WTC11 (cell line): ENCODE data around the gene NCOA6. TPM values are rescaled to one million over a fixed set of nuclear protein-coding genes. Genes with fewer than 3 reads are reported as not detected.

Source experiments
- ATAC-seq: fragments of 200-7000 bp; cut with Tn5 transposase; 2 replicates; pipeline ENCODE4 v1.10.0; 2021; ENCODE audit warnings: mild to moderate bottlenecking, moderate library complexity
- Bru-seq: library from RNA; stranded (reverse); fragments of 400-500 nt; gene quantifications from one replicate; lab custom pipeline; 2021; lab: Mats Ljungman, UMichigan
- CTCF ChIA-PET: fragments of 300-600 bp; sonication (Branson Sonifier 250); formaldehyde crosslinking; loops from one replicate; lab custom pipeline; 2021; ENCODE audit warnings: antibody characterized with exemption; lab: Charles Lee
- POLR2A ChIA-PET: fragments of 350-600 bp; sonication (Branson Sonifier 250); formaldehyde crosslinking; loops from one replicate; lab custom pipeline; 2021; ENCODE audit warnings: antibody characterized with exemption; lab: Charles Lee
- DNase-seq: peaks from one replicate; pipeline ENCODE4 v3.0.0; 2021; ENCODE audit warnings: low spot score
- H3K27ac Mint-ChIP-seq: 2 replicates; pipeline ENCODE4 v1.8.0; 2021; ENCODE audit warnings: mixed read lengths
- H3K27me3 Mint-ChIP-seq: 2 replicates; pipeline ENCODE4 v1.8.0; 2021; ENCODE audit warnings: low read depth, mild to moderate bottlenecking, moderate library complexity, mixed read lengths
- H3K36me3 Mint-ChIP-seq: 2 replicates; pipeline ENCODE4 v1.8.0; 2021; ENCODE audit warnings: mixed read lengths
- H3K4me1 Mint-ChIP-seq: 2 replicates; pipeline ENCODE4 v1.8.0; 2022; ENCODE audit warnings: mixed read lengths
- H3K4me3 Mint-ChIP-seq: 2 replicates; pipeline ENCODE4 v1.8.0; 2021; ENCODE audit warnings: mild to moderate bottlenecking, moderate library complexity, mixed read lengths
- H3K9me3 Mint-ChIP-seq: 2 replicates; pipeline ENCODE4 v1.8.0; 2021; ENCODE audit warnings: mixed read lengths
- ATF1 ChIP-seq: sonication (generic); formaldehyde crosslinking; IDR thresholded peaks from 2 replicates; pipeline ENCODE4 v1.8.1; 2023; ENCODE audit warnings: mild to moderate bottlenecking, moderate library complexity, missing genetic modification reagents
- CREB1 ChIP-seq: sonication (generic); formaldehyde crosslinking; IDR thresholded peaks from 2 replicates; pipeline ENCODE4 v1.8.0; 2023; ENCODE audit warnings: mild to moderate bottlenecking, missing genetic modification reagents
- CTCF ChIP-seq: fragments of 200-600 bp; IDR thresholded peaks from 2 replicates; pipeline ENCODE4 v1.8.0; 2022; ENCODE audit warnings: antibody characterized with exemption
- E2F5 ChIP-seq: sonication (generic); formaldehyde crosslinking; IDR thresholded peaks from 2 replicates; pipeline ENCODE4 v1.8.1; 2022; ENCODE audit warnings: mild to moderate bottlenecking, moderate library complexity, missing genetic modification reagents
- EMX1 ChIP-seq: fragments of 250-450 bp; sonication (Bioruptor Pico); IDR thresholded peaks from 2 replicates; pipeline ENCODE4 v1.8.0; 2021; ENCODE audit warnings: mild to moderate bottlenecking
- FOXK1 ChIP-seq: sonication (generic); formaldehyde crosslinking; IDR thresholded peaks from 2 replicates; pipeline ENCODE4 v1.8.0; 2022; ENCODE audit warnings: mild to moderate bottlenecking, moderate library complexity, missing genetic modification reagents
- FOXP1 ChIP-seq: sonication (generic); formaldehyde crosslinking; IDR thresholded peaks from 2 replicates; pipeline ENCODE4 v1.8.0; 2022; ENCODE audit warnings: missing genetic modification reagents, mild to moderate bottlenecking, moderate library complexity, borderline replicate concordance
- GABPB1 ChIP-seq: sonication (generic); formaldehyde crosslinking; IDR thresholded peaks from 2 replicates; pipeline ENCODE4 v1.8.1; 2023; ENCODE audit warnings: mild to moderate bottlenecking, missing genetic modification reagents
- GTF2I ChIP-seq: fragments of 250-450 bp; sonication (Bioruptor Pico); conservative IDR thresholded peaks from 2 replicates; pipeline ENCODE4 v1.4.0; 2021; ENCODE audit warnings: mild to moderate bottlenecking
- JUN ChIP-seq: sonication (generic); formaldehyde crosslinking; IDR thresholded peaks from 2 replicates; pipeline ENCODE4 v1.8.0; 2023; ENCODE audit warnings: mild to moderate bottlenecking, missing genetic modification reagents
- MXD4 ChIP-seq: fragments of 250-450 bp; sonication (Bioruptor Pico); IDR thresholded peaks from 2 replicates; pipeline ENCODE4 v1.8.0; 2021; ENCODE audit warnings: mild to moderate bottlenecking, moderate library complexity, borderline replicate concordance
- NFATC4 ChIP-seq: fragments of 250-450 bp; sonication (Bioruptor Pico); IDR thresholded peaks from 2 replicates; pipeline ENCODE4 v1.9.0; 2021; ENCODE audit warnings: mild to moderate bottlenecking
- NR1H2 ChIP-seq: sonication (generic); formaldehyde crosslinking; IDR thresholded peaks from 2 replicates; pipeline ENCODE4 v1.9.0; 2021; ENCODE audit warnings: mild to moderate bottlenecking, moderate library complexity, missing genetic modification reagents
- USF1 ChIP-seq: sonication (generic); formaldehyde crosslinking; IDR thresholded peaks from 2 replicates; pipeline ENCODE4 v1.8.0; 2022; ENCODE audit warnings: mild to moderate bottlenecking, missing genetic modification reagents
- USF2 ChIP-seq: sonication (generic); formaldehyde crosslinking; IDR thresholded peaks from 2 replicates; pipeline ENCODE4 v1.8.1; 2023; ENCODE audit warnings: mild to moderate bottlenecking, missing genetic modification reagents, moderate library complexity
- ZMAT4 ChIP-seq: fragments of 250-450 bp; sonication (Bioruptor Pico); IDR thresholded peaks from 2 replicates; pipeline ENCODE4 v1.9.0; 2021; ENCODE audit warnings: mild to moderate bottlenecking
- ZNF425 ChIP-seq: fragments of 250-450 bp; sonication (Bioruptor Pico); conservative IDR thresholded peaks from 2 replicates; pipeline ENCODE4 v1.9.0; 2021; ENCODE audit warnings: mild to moderate bottlenecking
- long read RNA-seq, 3 experiments: library from RNA in 1 of 3; library from capped mRNA in 1 of 3; library from polyadenylated mRNA in 1 of 3; unstranded in 2 of 3; stranded (forward) in 1 of 3; transcript quantifications; one replicate each; pipeline ENCODE4 v2.0.0, GENCODE V29; 2021
- total RNA-seq: library from RNA; stranded (reverse); gene quantifications from 3 replicates; pipeline ENCODE4 v1.2.3, GENCODE V29; 2021

NCOA6 gene
- total RNA-seq (8.0 to 10.1 TPM (median 8.2 TPM) in 3 replicates), Bru-seq, nascent RNA (percentile 53 among the genes with signal in this experiment)
- long read RNA-seq, experiment 1, full-length matches to known transcripts = 3 of 24 reads
- long read RNA-seq, experiment 1, partial matches to known transcripts = 11 of 24 reads
- long read RNA-seq, experiment 1, other reads (novel, unspliced or antisense) = 10 of 24 reads
- long read RNA-seq, experiment 2, full-length matches to known transcripts = 2 of 7 reads
- long read RNA-seq, experiment 2, partial matches to known transcripts = 2 of 7 reads
- long read RNA-seq, experiment 2, other reads (novel, unspliced or antisense) = 3 of 7 reads
- long read RNA-seq, experiment 3 = 0 reads

- TF ChIP-seq GTF2I (peak; percentile 61; the same call in 1 of the 2 replicates), NR1H2 (no peak), FOXP1 (CRISPR knock-in tag) (no peak), E2F5 (0 out of 2 replicates have a peak, but pooled peaks have one; percentile 3), ZNF425 (CRISPR knock-in tag) (no peak), EMX1 (no peak), CREB1 (CRISPR knock-in tag) (no peak), USF2 (peak; percentile 93), JUN (CRISPR knock-in tag) (no peak), GABPB1 (CRISPR knock-in tag) (peak; percentile 32; the same call in 1 of the 2 replicates), ATF1 (CRISPR knock-in tag) (no peak), MXD4 (no peak), NFATC4 (CRISPR knock-in tag) (0 out of 2 replicates have a peak, but pooled peaks have one; percentile 28), CTCF (no peak), FOXK1 (CRISPR knock-in tag) (no peak), ZMAT4 (no peak), USF1 (CRISPR knock-in tag) (peak; percentile 88)
- CTCF ChIA-PET = interaction anchor here (1.0 to 1.4 kb wide), 2 partner anchors 48 to 56 kb away, joined by 5 read pairs; no protein-coding TSS in a partner anchor
- peak; percentile 30 for ATAC-seq
Observed at GRCh38 chr20:34825530-34826362, at the start of gene NCOA6. TSS of gene NCOA6 (minus strand) at chr20:34825651. CDS start at chr20:34782355, 43,296 bp downstream.

More at GRCh38 chr20:34825530-34826362, at the start of gene NCOA6:
- peaks cover 5% of the 10 kb centered on the region for H3K36me3 Mint-ChIP-seq
- peak; percentile 52 for DNase-seq
- peaks cover 9% of the 10 kb centered on the region for H3K4me1 Mint-ChIP-seq
- H3K9me3 Mint-ChIP-seq = peaks cover 6% of the 10 kb centered on the region
- peak within 1 kb of the TSS; percentile 96 for H3K4me3 Mint-ChIP-seq
- POLR2A ChIA-PET = interaction anchor here (0.5 to 1.1 kb wide), 3 partner anchors 129 to 752 kb away, joined by 3 to 8 read pairs (median 3); no protein-coding TSS in a partner anchor
- H3K27me3 Mint-ChIP-seq = peaks cover 9% of the 10 kb centered on the region
- H3K27ac Mint-ChIP-seq = peak within 1 kb of the TSS; percentile 88
